Tibial nerve (tissue), 4 donors: ENCODE results near the gene ALDH8A1. TPM values are rescaled to one million over a fixed set of nuclear protein-coding genes. Genes with fewer than 3 reads are reported as not detected.

Experiments used
- DNase-seq, 2 donors: peaks; one replicate each; pipeline ENCODE4 v3.0.0-alpha.2; 2019; ENCODE audit warnings: low spot score in 2 of 2
- H3K27ac ChIP-seq, 4 donors: fragments of 200-600 bp; sonication (generic) in 3 of 4; one replicate each; pipeline ENCODE4 v1.5.1; 2017 to 2019; ENCODE audit warnings: mild to moderate bottlenecking in 1 of 4
- H3K27me3 ChIP-seq, 2 donors: fragments of 200-600 bp; sonication (generic) in 1 of 2; one replicate each; pipeline versions ENCODE4 v1.5.1 to v1.6.0; 2017 to 2019
- H3K36me3 ChIP-seq, 3 donors: fragments of 200-600 bp; sonication (generic); one replicate each; pipeline ENCODE4 v1.5.1; 2018 to 2019
- H3K4me1 ChIP-seq, 4 donors: fragments of 200-600 bp; sonication (generic) in 3 of 4; one replicate each; pipeline ENCODE4 v1.5.1; 2017 to 2019
- H3K4me3 ChIP-seq, 4 donors: fragments of 200-600 bp; sonication (generic) in 3 of 4; one replicate each; pipeline ENCODE4 v1.5.1; 2017 to 2019; ENCODE audit warnings: mild to moderate bottlenecking in 1 of 4, moderate library complexity in 1 of 4
- H3K9me3 ChIP-seq, 4 donors: fragments of 200-600 bp; sonication (generic) in 3 of 4; one replicate each; pipeline ENCODE4 v1.5.1; 2017 to 2019
- CTCF ChIP-seq, 5 experiments: fragments of 200-600 bp in 3 of 5; fragments of 450-650 bp in 2 of 5; sonication (generic) in 3 of 5; IDR thresholded peaks; one replicate each; pipeline ENCODE4 v1.5.1; 2016 to 2019; ENCODE audit warnings: antibody characterized with exemption in 5 of 5, mild to moderate bottlenecking in 3 of 5, moderate library complexity in 2 of 5
- EP300 ChIP-seq, 2 donors: sonication (generic); formaldehyde crosslinking; IDR thresholded peaks; one replicate each; pipeline ENCODE4 v1.6.1; 2017; ENCODE audit warnings: antibody characterized with exemption in 2 of 2, mild to moderate bottlenecking in 1 of 2
- POLR2A ChIP-seq, 2 donors: fragments of 450-650 bp; IDR thresholded peaks; one replicate each; pipeline ENCODE4 v1.6.1; 2017; ENCODE audit warnings: antibody characterized with exemption in 2 of 2, mild to moderate bottlenecking in 2 of 2, moderate library complexity in 2 of 2
- WGBS, 2 donors: methylation state at CpG; one replicate each; pipeline ENCODE4 v1.1.5; 2018; 5-methylcytosine and 5-hydroxymethylcytosine counted together
- total RNA-seq, 4 donors: library from RNA; depleted of rRNA; stranded (reverse); fragments of >200 nt; gene quantifications; one replicate each; pipeline ENCODE4 v1.1.0, GENCODE V29; 2016

ALDH8A1 gene
- 1 to 10 TPM in 3 of 4 donors, under 1 TPM in 1; 0.90 to 4.2 (median 2.3) TPM for total RNA-seq

- H3K4me1 ChIP-seq: no peaks in the 10 kb centered on the region
- DNase-seq: no peak
- H3K27me3 ChIP-seq: no peaks in the 10 kb centered on the region
- H3K36me3 ChIP-seq: no peaks in the 10 kb centered on the region
- no peak within 1 kb of the TSS for H3K4me3 ChIP-seq
- 70 to 76% methylated on average over 4 of the region's 4 CpGs for WGBS, 2 donors
- no peak for TF ChIP-seq POLR2A (IDR thresholded peaks at IDR 0.05)
- TF ChIP-seq CTCF (IDR thresholded peaks at IDR 0.05): no peak
- TF ChIP-seq EP300 (IDR thresholded peaks at IDR 0.05): no peak
- no peaks in the 10 kb centered on the region for H3K9me3 ChIP-seq
- H3K27ac ChIP-seq: no peak within 1 kb of the TSS
These were observed at the start of gene ALDH8A1 for GRCh38 chr6:134949927-134950326. ALDH8A1 (minus strand) TSS chr6:134950101; CDS start chr6:134950053, 48 bp downstream.

- DNase-seq: no peak
- H3K27ac ChIP-seq: no peak overlapping the region
- H3K9me3 ChIP-seq: no peaks in the 10 kb centered on the region
- no peaks in the 10 kb centered on the region for H3K27me3 ChIP-seq
- TF ChIP-seq CTCF (IDR thresholded peaks at IDR 0.05) (no peak), EP300 (IDR thresholded peaks at IDR 0.05) (no peak), POLR2A (IDR thresholded peaks at IDR 0.05) (no peak)
- H3K4me3 ChIP-seq: no peak overlapping the region
- peaks cover 0 to 29% (median 0%) of the 10 kb centered on the region in 3 donors for H3K36me3 ChIP-seq
- WGBS, 2 donors: 87% methylated on average over 1 of the region's 1 CpG
- no peaks in the 10 kb centered on the region for H3K4me1 ChIP-seq
These were observed 49.2 kb upstream of the ALDH8A1 start for GRCh38 chr6:134999107-134999506.

- no peak overlapping the region for H3K4me3 ChIP-seq
- H3K4me1 ChIP-seq: no peaks in the 10 kb centered on the region
- H3K27ac ChIP-seq: no peak overlapping the region
- H3K36me3 ChIP-seq: peaks cover 0 to 42% (median 0%) of the 10 kb centered on the region in 3 donors
- H3K27me3 ChIP-seq: no peaks in the 10 kb centered on the region
- H3K9me3 ChIP-seq: no peaks in the 10 kb centered on the region
- 89 to 92% methylated on average over 9 of the region's 9 CpGs for WGBS, 2 donors
- TF ChIP-seq EP300 (IDR thresholded peaks at IDR 0.05) (no peak), POLR2A (IDR thresholded peaks at IDR 0.05) (no peak), CTCF (IDR thresholded peaks at IDR 0.05) (no peak)
- DNase-seq: no peak
These were observed 47.5 kb upstream of the ALDH8A1 start for GRCh38 chr6:134997133-134997995.

- Histone ChIP-seq H3K27ac (no peak overlapping the region), H3K4me1 (no peaks in the 10 kb centered on the region), H3K36me3 (peaks cover 0 to 60% (median 0%) of the 10 kb centered on the region in 3 donors), H3K27me3 (no peaks in the 10 kb centered on the region), H3K4me3 (no peak overlapping the region), H3K9me3 (no peaks in the 10 kb centered on the region)
- no peak for DNase-seq
- 97 to 98% methylated on average over 1 of the region's 1 CpG for WGBS, 2 donors
- no peak for TF ChIP-seq POLR2A (IDR thresholded peaks at IDR 0.05)
- TF ChIP-seq CTCF (IDR thresholded peaks at IDR 0.05): no peak
- no peak for TF ChIP-seq EP300 (IDR thresholded peaks at IDR 0.05)
These were observed 45.6 kb upstream of the ALDH8A1 start for GRCh38 chr6:134995536-134995935.

- H3K9me3 ChIP-seq: no peaks in the 10 kb centered on the region
- peaks cover 0 to 69% (median 0%) of the 10 kb centered on the region in 3 donors for H3K36me3 ChIP-seq
- no peak overlapping the region for H3K27ac ChIP-seq
- H3K4me3 ChIP-seq: no peak overlapping the region
- no peak for TF ChIP-seq EP300 (IDR thresholded peaks at IDR 0.05)
- no peak for TF ChIP-seq CTCF (IDR thresholded peaks at IDR 0.05)
- no peak for TF ChIP-seq POLR2A (IDR thresholded peaks at IDR 0.05)
- no peak for DNase-seq
- H3K27me3 ChIP-seq: no peaks in the 10 kb centered on the region
- no peaks in the 10 kb centered on the region for H3K4me1 ChIP-seq
These were observed 44.5 kb upstream of the ALDH8A1 start for GRCh38 chr6:134994431-134994830.
